ENCODE measurements around the gene RITA1. TPM values are rescaled to one million over a fixed set of nuclear protein-coding genes. Genes with fewer than 3 reads are reported as not detected.

The RITA1 gene
- total and polyA plus RNA-seq, 10 of the 15 experiments (the other 5 are each of a cell fraction or from before 2014, with no cell fraction given) = 2.3 to 39.9 (median 24.8) TPM

- TF ChIP-seq ETV6 (conservative IDR thresholded peaks at IDR 0.05 in 1 of 2, IDR thresholded peaks at IDR 0.05 in 1 of 2; ENCODE audit: borderline replicate concordance in 1 of 2, low read depth in 1 of 2) = no peak
- peak; percentile 45; the same call in 1 of the 2 replicates for TF ChIP-seq RUNX3 (IDR thresholded peaks at IDR 0.05; ENCODE audit: low read length)
These were observed 45.9 kb downstream of the RITA1 start (continued) for GRCh38 chr12:113231235-113232088.

- 91% methylated on average over 18 of the region's 18 CpGs for WGBS (ENCODE audit: insufficient coverage, insufficient replicate concordance, low lambda C conversion rate, missing lambda C conversion rate)
- ChIA-PET SMC1A (ENCODE audit: uncharacterized antibody, unreplicated experiment) (interaction anchor here (1.6 to 15.7 kb wide), 8 partner anchors 9 to 51 kb away, joined by 3 to 237 read pairs (median 18); partner anchors contain the start of genes DDX54 and RITA1), CTCF (interaction anchor here (0.7 to 2.6 kb wide), 11 partner anchors 9 to 183 kb away, joined by 3 to 11 read pairs (median 4); no protein-coding TSS in a partner anchor), POLR2A (interaction anchor here (0.6 to 7.6 kb wide), 7 partner anchors 10 to 45 kb away, joined by 3 to 74 read pairs (median 3); partner anchors contain the start of gene TPCN1), RAD21 (ENCODE audit: unreplicated experiment) (interaction anchor here (0.6 to 6.6 kb wide), 13 partner anchors 10 to 1135 kb away, joined by 3 to 47 read pairs (median 4); partner anchors contain the start of genes DDX54, RITA1 and TPCN1)
- no peak for TF ChIP-seq RBBP5 (conservative IDR thresholded peaks at IDR 0.05)
- TF ChIP-seq MXI1 (IDR thresholded peaks at IDR 0.05; ENCODE audit: low read depth, low read length) = no peak
- TF ChIP-seq MYC (IDR thresholded peaks at IDR 0.05; ENCODE audit: insufficient read depth, insufficient read length, insufficient replicate concordance, low read length, severe bottlenecking) = peak; percentile 14
- TF ChIP-seq ZSCAN29 (IDR thresholded peaks at IDR 0.05) = no peak
- TF ChIP-seq RB1 (IDR thresholded peaks at IDR 0.05; ENCODE audit: borderline replicate concordance) = no peak
- 0 out of 2 replicates have a peak, but pooled peaks have one; percentile 10 for TF ChIP-seq EED (IDR thresholded peaks at IDR 0.05; ENCODE audit: low read depth)
- DNase-seq (ENCODE audit: low read depth, low spot score) = no peak
- Histone ChIP-seq H3K27ac (ENCODE audit: control insufficient read depth, insufficient read depth) (peak overlapping the region; percentile 97), H3K4me2 (ENCODE audit: control insufficient read depth, insufficient read depth) (peak overlapping the region; percentile 46), H3K4me3 (no peak overlapping the region), H4K20me1 (ENCODE audit: control insufficient read depth, insufficient read depth) (no peaks in the 10 kb centered on the region), H3K4me1 (ENCODE audit: control insufficient read depth, insufficient read depth, low read length) (peaks cover 61% of the 10 kb centered on the region), H3K9me3 (replicated peaks; ENCODE audit: control insufficient read depth, insufficient read depth, low read length) (no peaks in the 10 kb centered on the region), H3K9ac (ENCODE audit: control insufficient read depth, insufficient read depth, low read length) (peak overlapping the region; percentile 67), H3K36me3 (ENCODE audit: control insufficient read depth in 2 of 2, insufficient read depth in 2 of 2, low read length in 1 of 2) (peaks cover 9 to 37% of the 10 kb centered on the region in 2 experiments), H3K79me2 (ENCODE audit: control insufficient read depth, insufficient read depth, low read length) (peaks cover 8% of the 10 kb centered on the region), H3K27me3 (replicated peaks in 1 of 2; ENCODE audit: control insufficient read depth in 2 of 2, insufficient read depth in 2 of 2, low read length in 1 of 2) (no peaks in the 10 kb centered on the region), H2AFZ (ENCODE audit: control insufficient read depth, low read depth, low read length) (peak overlapping the region; percentile 22)
- no peak for ATAC-seq
- no TSS peak for BruUV-seq (replicated peaks)
- in situ Hi-C loops (cut with MboI) (no loop called here), intact Hi-C loops (cut with micrococcal nuclease; ENCODE audit: unreplicated experiment) (loop anchor here (2.0 kb wide), 1 partner anchor 35 kb away; no protein-coding TSS in a partner anchor)
- no peak for FAIRE-seq
These were observed 46.7 kb downstream of the RITA1 start for GRCh38 chr12:113232089-113232839.
